ENCODE measurements around the gene IGFBPL1.

The IGFBPL1 gene

DNA sequence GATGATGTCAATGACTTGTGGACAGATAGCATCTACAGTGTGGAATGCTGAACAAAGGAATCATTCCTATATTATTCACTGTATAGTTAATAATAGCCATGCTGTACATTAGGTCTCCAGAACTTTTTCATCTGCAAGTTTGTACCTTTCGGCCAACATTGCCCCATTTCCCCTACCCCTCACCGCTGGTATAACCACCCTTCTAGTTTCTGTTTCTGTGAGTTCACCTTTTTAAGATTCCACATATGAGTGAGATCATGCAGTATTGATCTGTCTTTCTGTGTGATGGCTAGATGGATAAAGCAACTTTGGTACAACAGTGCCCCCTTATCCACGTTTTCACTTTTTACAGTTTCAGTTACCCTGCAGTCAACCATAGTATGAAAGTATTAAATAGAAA, 50.6 kb downstream of the IGFBPL1 start:
- TF ChIP-seq CTCF (IDR thresholded peaks at IDR 0.05): no peak
- peaks cover 0 to 22% (median 15%) of the 10 kb centered on the region in 4 donors for H3K4me1 ChIP-seq
- H3K27ac ChIP-seq: no peak overlapping the region
- no peaks in the 10 kb centered on the region for H3K9me3 ChIP-seq
- H3K4me3 ChIP-seq: no peak overlapping the region
- H3K36me3 ChIP-seq: no peaks in the 10 kb centered on the region
- no peak for DNase-seq
- no peaks in the 10 kb centered on the region for H3K27me3 ChIP-seq
- intact Hi-C loops (cut with DNase I; ENCODE audit: low total_unique reads): loop anchor here (2.0 to 5.0 kb wide), 2 partner anchors 27 to 59 kb away; no protein-coding TSS in a partner anchor

GRCh38 chr9:38372762-38373619, 51.3 kb downstream of the IGFBPL1 start:
- intact Hi-C loops (cut with DNase I; ENCODE audit: low total_unique reads): loop anchor here (2.0 to 5.0 kb wide), 2 partner anchors 28 to 59 kb away; no protein-coding TSS in a partner anchor
- peak in 1 of 2 donors; percentile 4 for DNase-seq
- H3K4me3 ChIP-seq: no peak overlapping the region
- no peak overlapping the region for H3K27ac ChIP-seq
- peaks cover 0 to 22% (median 14%) of the 10 kb centered on the region in 4 donors for H3K4me1 ChIP-seq
- no peaks in the 10 kb centered on the region for H3K9me3 ChIP-seq
- H3K36me3 ChIP-seq: no peaks in the 10 kb centered on the region
- no peaks in the 10 kb centered on the region for H3K27me3 ChIP-seq
- TF ChIP-seq CTCF (IDR thresholded peaks at IDR 0.05): no peak

DNA sequence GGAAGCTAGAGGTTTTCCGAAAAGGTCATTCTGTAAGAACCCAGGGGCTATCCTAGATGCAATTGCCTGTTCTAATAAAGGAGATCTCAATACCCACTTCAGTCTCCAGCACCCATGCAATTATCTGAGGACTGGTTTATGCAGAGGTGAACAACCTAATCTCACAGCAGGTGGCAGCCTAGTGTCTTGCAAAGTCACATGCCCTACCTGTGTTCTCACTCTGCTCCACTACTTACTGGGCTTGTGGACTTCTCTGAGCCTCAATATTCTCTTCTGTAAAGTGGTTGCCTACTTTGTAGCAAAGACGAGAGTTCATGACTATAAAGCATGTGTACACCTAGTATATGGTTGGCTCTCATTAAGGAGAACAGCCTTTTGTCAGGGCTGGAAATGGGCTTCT, 52.8 kb downstream of the IGFBPL1 start:
- intact Hi-C loops (cut with DNase I; ENCODE audit: low total_unique reads): loop anchor here (5.0 kb wide), 1 partner anchor 61 kb away; no protein-coding TSS in a partner anchor
- Histone ChIP-seq H3K36me3 (no peaks in the 10 kb centered on the region), H3K27me3 (no peaks in the 10 kb centered on the region), H3K27ac (no peak overlapping the region), H3K4me3 (no peak overlapping the region), H3K9me3 (no peaks in the 10 kb centered on the region), H3K4me1 (peaks cover 0 to 9% (median 4%) of the 10 kb centered on the region in 4 donors)
- peak in 1 of 2 donors; percentile 61 for DNase-seq
- peak; percentile 47 to 59 for TF ChIP-seq CTCF (IDR thresholded peaks at IDR 0.05)

- intact Hi-C loops (cut with DNase I; ENCODE audit: low total_unique reads): loop anchor here (5.0 kb wide), 1 partner anchor 62 kb away; no protein-coding TSS in a partner anchor
- Histone ChIP-seq H3K27ac (no peak overlapping the region), H3K4me3 (no peak overlapping the region), H3K9me3 (no peaks in the 10 kb centered on the region), H3K4me1 (no peaks in the 10 kb centered on the region), H3K36me3 (no peaks in the 10 kb centered on the region), H3K27me3 (no peaks in the 10 kb centered on the region)
- DNase-seq: peak in 1 of 2 donors; percentile 39
- no peak for TF ChIP-seq CTCF (IDR thresholded peaks at IDR 0.05)
Measured at GRCh38 chr9:38370176-38370575, 54.1 kb downstream of the IGFBPL1 start.

- intact Hi-C loops (cut with DNase I; ENCODE audit: low total_unique reads): loop anchor here (10.0 kb wide), 1 partner anchor 354 kb away; no protein-coding TSS in a partner anchor
Measured at GRCh38 chr9:38368731-38369130, 55.5 kb downstream of the IGFBPL1 start.

More at GRCh38 chr9:38368731-38369130, 55.5 kb downstream of the IGFBPL1 start:
- no peak overlapping the region for H3K27ac ChIP-seq
- no peaks in the 10 kb centered on the region for H3K9me3 ChIP-seq
- H3K4me3 ChIP-seq: no peak overlapping the region
- H3K4me1 ChIP-seq: no peaks in the 10 kb centered on the region
- no peak for TF ChIP-seq CTCF (IDR thresholded peaks at IDR 0.05)
- no peaks in the 10 kb centered on the region for H3K36me3 ChIP-seq
- no peaks in the 10 kb centered on the region for H3K27me3 ChIP-seq
- no peak for DNase-seq
